Smooth muscle cell (in vitro differentiated cells): ENCODE measurements around the gene FRK. TPM values are rescaled to one million over a fixed set of nuclear protein-coding genes. Genes with fewer than 3 reads are reported as not detected.

Source experiments
- DNase-seq: peaks from one replicate; lab custom pipeline; 2025; ENCODE audit not compliant: unreplicated experiment; lab: John Stamatoyannopoulos, UW
- H2AFZ ChIP-seq: fragments of 200-600 bp; sonication (generic); 2 replicates; pipeline ENCODE4 v1.6.0; 2016; ENCODE audit warnings: antibody characterized with exemption, low read depth, mild to moderate bottlenecking
- H3F3A ChIP-seq: fragments of 200-600 bp; sonication (generic); 2 replicates; pipeline ENCODE4 v1.6.0; 2017; ENCODE audit warnings: antibody characterized with exemption, low read depth
- H3K27ac ChIP-seq: fragments of 200-600 bp; sonication (generic); 2 replicates; pipeline ENCODE4 v1.5.1; 2016; ENCODE audit warnings: low read depth, mild to moderate bottlenecking
- H3K27me3 ChIP-seq: fragments of 200-600 bp; sonication (generic); 2 replicates; pipeline ENCODE4 v1.6.1; 2016; ENCODE audit warnings: low read depth, mild to moderate bottlenecking
- H3K36me3 ChIP-seq: fragments of 200-600 bp; sonication (generic); 2 replicates; pipeline ENCODE4 v1.5.1; 2016; ENCODE audit warnings: low read depth
- H3K4me1 ChIP-seq: fragments of 200-600 bp; sonication (generic); 2 replicates; pipeline ENCODE4 v1.5.1; 2016; ENCODE audit warnings: low read depth
- H3K4me2 ChIP-seq: fragments of 200-600 bp; sonication (generic); 2 replicates; pipeline ENCODE4 v1.6.0; 2016; ENCODE audit warnings: mild to moderate bottlenecking
- H3K4me3 ChIP-seq: fragments of 200-600 bp; sonication (generic); 2 replicates; pipeline ENCODE4 v1.5.1; 2016; ENCODE audit warnings: mild to moderate bottlenecking
- H3K79me2 ChIP-seq: fragments of 200-600 bp; sonication (generic); 2 replicates; pipeline ENCODE4 v1.6.0; 2016; ENCODE audit warnings: low read depth, mild to moderate bottlenecking
- H3K9ac ChIP-seq: fragments of 200-600 bp; sonication (generic); 2 replicates; pipeline ENCODE4 v1.6.0; 2016; ENCODE audit warnings: low read depth
- H3K9me3 ChIP-seq: fragments of 200-600 bp; sonication (generic); replicated peaks from 2 replicates; pipeline ENCODE4 v1.5.1; 2016; ENCODE audit warnings: low read depth
- H4K20me1 ChIP-seq: fragments of 200-600 bp; sonication (generic); 2 replicates; pipeline ENCODE4 v1.6.0; 2016; ENCODE audit warnings: low read depth
- WGBS: methylation state at CpG from one replicate; pipeline ENCODE4 v1.1.7; 2016; ENCODE audit warnings: low lambda C conversion rate; 5-methylcytosine and 5-hydroxymethylcytosine counted together
- polyA plus RNA-seq: library from polyadenylated mRNA; unstranded; fragments of >200 nt; fragmentation: Nextera tagmentation; extraction: Ambion mirVana; gene quantifications from 2 replicates; pipeline ENCODE4 v1.2.1, GENCODE V29; 2016
- total RNA-seq: library from RNA; depleted of rRNA; stranded (reverse); fragments of >200 nt; gene quantifications from 2 replicates; pipeline ENCODE4 v1.2.3, GENCODE V29; 2014
- TF ChIP-seq, protein P1 (sequence below): fragments of 200-600 bp; sonication (generic); IDR thresholded peaks from 2 replicates; pipeline ENCODE4 v1.5.1; 2017; ENCODE audit warnings: borderline replicate concordance, mild to moderate bottlenecking, antibody characterized with exemption; ENCODE audit not compliant: insufficient read depth, poor library complexity, severe bottlenecking

Gene FRK
- total and polyA plus RNA-seq, 2 experiments from 2014 or later = 0.11 to 1.4 TPM

DNA sequence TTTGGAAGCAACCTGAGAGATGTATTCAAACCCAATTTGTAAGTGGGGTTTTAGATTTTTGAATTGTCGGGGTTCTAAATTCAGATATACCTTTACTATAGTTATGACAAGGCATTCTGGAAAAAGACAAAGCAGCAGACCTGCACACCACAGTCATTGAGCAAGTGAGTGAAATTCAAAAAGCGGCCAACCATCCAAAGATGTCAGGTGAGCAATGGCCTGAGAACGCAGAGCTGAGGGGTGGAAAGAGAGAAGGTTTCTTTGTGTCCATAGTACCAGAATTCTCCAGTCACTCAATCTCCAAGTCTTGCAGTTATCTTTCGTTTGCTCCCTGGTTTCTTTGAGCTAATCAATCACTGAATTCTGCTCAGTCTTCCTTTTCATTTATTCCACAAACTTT, 1.8 kb upstream of the FRK start:
- Histone ChIP-seq H2AFZ (no peak overlapping the region), H4K20me1 (no peaks in the 10 kb centered on the region), H3K4me3 (no peak overlapping the region), H3K36me3 (no peaks in the 10 kb centered on the region), H3K27me3 (no peaks in the 10 kb centered on the region), H3K9me3 (no peaks in the 10 kb centered on the region), H3K79me2 (no peaks in the 10 kb centered on the region), H3K27ac (no peak overlapping the region), H3F3A (no peaks in the 10 kb centered on the region), H3K4me1 (no peaks in the 10 kb centered on the region), H3K4me2 (no peak overlapping the region), H3K9ac (no peak overlapping the region)
- TF ChIP-seq, protein P1, sequence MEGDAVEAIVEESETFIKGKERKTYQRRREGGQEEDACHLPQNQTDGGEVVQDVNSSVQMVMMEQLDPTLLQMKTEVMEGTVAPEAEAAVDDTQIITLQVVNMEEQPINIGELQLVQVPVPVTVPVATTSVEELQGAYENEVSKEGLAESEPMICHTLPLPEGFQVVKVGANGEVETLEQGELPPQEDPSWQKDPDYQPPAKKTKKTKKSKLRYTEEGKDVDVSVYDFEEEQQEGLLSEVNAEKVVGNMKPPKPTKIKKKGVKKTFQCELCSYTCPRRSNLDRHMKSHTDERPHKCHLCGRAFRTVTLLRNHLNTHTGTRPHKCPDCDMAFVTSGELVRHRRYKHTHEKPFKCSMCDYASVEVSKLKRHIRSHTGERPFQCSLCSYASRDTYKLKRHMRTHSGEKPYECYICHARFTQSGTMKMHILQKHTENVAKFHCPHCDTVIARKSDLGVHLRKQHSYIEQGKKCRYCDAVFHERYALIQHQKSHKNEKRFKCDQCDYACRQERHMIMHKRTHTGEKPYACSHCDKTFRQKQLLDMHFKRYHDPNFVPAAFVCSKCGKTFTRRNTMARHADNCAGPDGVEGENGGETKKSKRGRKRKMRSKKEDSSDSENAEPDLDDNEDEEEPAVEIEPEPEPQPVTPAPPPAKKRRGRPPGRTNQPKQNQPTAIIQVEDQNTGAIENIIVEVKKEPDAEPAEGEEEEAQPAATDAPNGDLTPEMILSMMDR = no peak
- 95% methylated on average over 4 of the region's 4 CpGs for WGBS
- DNase-seq = no peak

DNA sequence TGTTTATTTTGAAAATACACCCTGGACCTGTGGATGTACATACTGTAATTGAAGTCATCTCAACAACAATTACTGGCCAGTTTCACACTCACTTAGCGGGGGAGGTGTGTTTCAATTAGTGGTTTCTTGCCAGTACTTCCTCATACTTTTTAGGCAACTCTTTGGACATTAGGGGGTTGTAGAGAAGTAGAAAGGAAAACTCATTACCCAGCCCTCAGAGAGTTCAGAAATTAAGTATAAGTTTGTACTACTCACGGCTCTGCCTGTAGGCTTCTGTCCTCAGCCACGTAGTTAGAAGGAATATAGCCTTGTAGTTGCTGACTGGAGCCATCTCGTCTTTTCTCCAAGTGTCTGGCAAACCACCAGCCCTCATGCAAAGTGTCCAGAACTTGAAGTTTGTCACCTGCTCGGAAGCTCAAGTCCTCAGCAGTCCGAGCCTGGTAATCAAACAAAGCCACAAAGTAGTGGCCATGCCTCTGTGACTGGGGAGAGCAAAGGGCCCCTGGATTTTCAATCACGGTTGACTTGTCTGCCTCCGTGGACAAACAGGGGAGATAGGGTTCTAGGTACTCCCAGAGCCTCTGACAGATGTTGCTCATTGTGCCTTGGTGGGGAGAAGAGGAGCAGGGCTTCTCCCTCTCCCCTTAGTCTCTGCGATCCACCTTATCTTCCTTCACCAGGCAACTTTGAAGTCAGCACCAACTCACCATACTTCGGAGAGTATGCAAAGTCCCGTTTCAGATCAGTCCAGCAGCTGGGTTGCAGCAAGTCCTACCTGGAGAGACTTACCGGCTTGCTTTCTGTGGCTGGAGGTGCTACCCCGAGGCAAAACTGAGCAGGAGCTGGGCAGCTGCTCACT, 749 bp downstream of the FRK start:
- Histone ChIP-seq H3K79me2 (no peaks in the 10 kb centered on the region), H3K36me3 (no peaks in the 10 kb centered on the region), H3K4me2 (peak overlapping the region; percentile 81), H3K9ac (peak overlapping the region; percentile 54), H3K4me3 (peak overlapping the region; percentile 52), H3K4me1 (no peaks in the 10 kb centered on the region), H3F3A (no peaks in the 10 kb centered on the region), H3K9me3 (no peaks in the 10 kb centered on the region), H4K20me1 (no peaks in the 10 kb centered on the region), H3K27me3 (no peaks in the 10 kb centered on the region), H3K27ac (peak overlapping the region; percentile 63), H2AFZ (peak overlapping the region; percentile 97)
- TF ChIP-seq, protein P1 = no peak
- DNase-seq = no peak
- whole genome bisulfite sequencing = 80% methylated on average over 13 of the region's 13 CpGs

DNA sequence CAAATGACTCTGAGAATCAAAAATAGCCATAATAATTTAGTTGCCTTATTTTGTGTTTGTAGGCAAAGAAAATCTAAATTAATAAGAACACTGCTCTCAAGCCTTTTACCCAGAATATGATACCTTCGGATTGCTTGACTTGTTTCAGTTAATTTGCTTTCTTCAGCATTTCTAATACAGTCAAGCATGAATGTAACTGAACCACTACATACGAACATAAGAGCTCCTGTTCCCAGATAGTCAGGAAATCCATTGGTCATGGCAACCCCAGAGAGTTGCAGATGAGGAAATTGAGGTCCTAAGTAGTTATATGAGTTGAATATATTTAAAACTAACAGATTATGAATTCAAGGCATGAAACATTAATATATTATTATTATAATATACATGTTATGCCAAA, 2.9 kb downstream of the FRK start:
- Histone ChIP-seq H3K9ac (no peak overlapping the region), H3K36me3 (no peaks in the 10 kb centered on the region), H3K4me2 (no peak overlapping the region), H3K27me3 (no peaks in the 10 kb centered on the region), H3K27ac (no peak overlapping the region), H2AFZ (no peak overlapping the region), H3K79me2 (no peaks in the 10 kb centered on the region), H3F3A (no peaks in the 10 kb centered on the region), H3K4me3 (peak overlapping the region; percentile 34), H4K20me1 (no peaks in the 10 kb centered on the region), H3K4me1 (no peaks in the 10 kb centered on the region), H3K9me3 (no peaks in the 10 kb centered on the region)
- no peak for DNase-seq
- TF ChIP-seq, protein P1 = no peak
- 93% methylated on average over 2 of the region's 2 CpGs for WGBS

DNA sequence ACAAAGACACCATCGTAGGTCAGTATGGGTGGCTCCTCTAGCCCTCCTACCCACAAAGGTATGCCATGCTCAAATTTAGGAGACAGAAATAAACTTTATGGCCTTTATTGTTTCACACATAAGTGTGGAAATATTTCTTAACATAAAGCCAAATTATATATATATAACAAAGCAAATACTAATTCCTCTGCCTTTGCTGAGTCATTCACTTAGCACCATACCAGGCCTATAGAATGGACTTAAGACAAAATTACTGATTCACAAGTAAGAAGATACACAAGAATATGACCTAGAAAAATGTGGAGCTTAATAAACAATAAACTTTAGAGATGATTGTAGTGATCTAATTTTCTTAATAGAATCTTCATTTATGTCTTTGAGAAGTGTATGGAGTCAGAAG, 5.2 kb downstream of the FRK start:
- no peak overlapping the region for H3K9ac ChIP-seq
- no peak overlapping the region for H2AFZ ChIP-seq
- H3K27ac ChIP-seq = no peak overlapping the region
- H3K4me1 ChIP-seq = no peaks in the 10 kb centered on the region
- no peak for DNase-seq
- no peaks in the 10 kb centered on the region for H3F3A ChIP-seq
- no peaks in the 10 kb centered on the region for H3K79me2 ChIP-seq
- H3K4me3 ChIP-seq = no peak overlapping the region
- no peaks in the 10 kb centered on the region for H3K27me3 ChIP-seq
- H3K9me3 ChIP-seq = no peaks in the 10 kb centered on the region
- no peaks in the 10 kb centered on the region for H4K20me1 ChIP-seq
- no peaks in the 10 kb centered on the region for H3K36me3 ChIP-seq
- 95% methylated on average over 1 of the region's 1 CpG for WGBS
- TF ChIP-seq, protein P1 = no peak
- H3K4me2 ChIP-seq = no peak overlapping the region
